Thyroid gland (tissue), 4 donors: Measurements from ENCODE around the gene GDPD5. TPM values are rescaled to one million over a fixed set of nuclear protein-coding genes. Genes with fewer than 3 reads are reported as not detected.
A peak's percentile ranks its signal among the peaks of the same experiment; 100 is the strongest.

ENCODE experiments used
- DNase-seq, 2 donors: peaks; one replicate each; pipeline ENCODE4 v3.0.0-alpha.2; 2019
- H3K27ac ChIP-seq, 3 donors: fragments of 200-600 bp; sonication (generic); 1 replicate in 2 of 3; 2 replicates in 1 of 3; pipeline ENCODE4 v1.5.1; 2016 to 2019; ENCODE audit warnings: mild to moderate bottlenecking in 1 of 3, moderate library complexity in 1 of 3
- H3K27me3 ChIP-seq: fragments of 200-600 bp; sonication (generic); one replicate; pipeline ENCODE4 v1.5.1; 2019
- H3K36me3 ChIP-seq, 2 donors: fragments of 200-600 bp; sonication (generic); one replicate each; pipeline ENCODE4 v1.5.1; 2016 to 2019
- H3K4me1 ChIP-seq, 2 donors: fragments of 200-600 bp; sonication (generic); one replicate each; pipeline ENCODE4 v1.5.1; 2017 to 2019
- H3K4me3 ChIP-seq, 3 donors: fragments of 200-600 bp; sonication (generic); replicated peaks in 1 of 3; 1 replicate in 2 of 3; 2 replicates in 1 of 3; pipeline ENCODE4 v1.5.1; 2016; ENCODE audit warnings: mild to moderate bottlenecking in 1 of 3
- H3K9me3 ChIP-seq: fragments of 200-600 bp; sonication (generic); one replicate; pipeline ENCODE4 v1.5.1; 2017
- POLR2A ChIP-seq, 2 donors: fragments of 450-650 bp; IDR thresholded peaks; one replicate each; pipeline ENCODE4 v1.6.1; 2017; ENCODE audit warnings: antibody characterized with exemption in 2 of 2, mild to moderate bottlenecking in 2 of 2, moderate library complexity in 1 of 2
- WGBS, 2 donors: methylation state at CpG; one replicate each; pipeline ENCODE4 v1.1.5; 2017; 5-methylcytosine and 5-hydroxymethylcytosine counted together
- intact Hi-C: fragments of 100-400 bp; cut with DNase I; formaldehyde crosslinking; loops from one replicate; pipeline ENCODE4 v1.15.1; 2023
- total RNA-seq, 4 donors: library from RNA; depleted of rRNA; stranded (reverse); fragments of >200 nt; gene quantifications; one replicate each; pipeline ENCODE4 v1.2.3, GENCODE V29; 2016
- TF ChIP-seq, protein P1 (sequence below), 6 experiments: fragments of 200-600 bp in 3 of 6; fragments of 450-650 bp in 3 of 6; sonication (generic) in 3 of 6; IDR thresholded peaks; one replicate each; pipeline ENCODE4 v1.5.1; 2016 to 2019; ENCODE audit warnings: antibody characterized with exemption in 6 of 6, mild to moderate bottlenecking in 2 of 6, inconsistent platforms in 1 of 6, moderate library complexity in 1 of 6

Gene GDPD5
- total RNA-seq, 4 donors from 2014 or later: 5.6 to 6.4 (median 6.1) TPM

DNA sequence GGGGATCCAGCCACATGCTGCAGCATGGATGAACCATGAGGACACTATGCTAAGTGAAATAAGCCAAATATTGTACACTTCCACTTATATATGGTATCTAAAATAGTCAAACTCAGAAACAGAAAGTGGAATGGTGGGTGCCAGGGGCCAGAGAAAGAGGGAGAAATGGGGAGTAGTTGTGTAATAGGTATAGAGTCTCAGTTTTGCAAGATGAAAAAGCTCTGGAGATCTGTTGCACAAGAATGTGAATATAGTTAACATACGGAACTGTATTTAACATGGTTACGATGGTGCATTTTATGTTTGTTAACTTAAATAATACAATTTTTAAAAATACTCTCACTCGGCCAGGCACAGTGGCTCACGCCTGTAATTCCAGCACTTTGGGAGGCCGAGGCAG, 21.2 kb downstream of the GDPD5 start:
- intact Hi-C loops: no loop called here

DNA sequence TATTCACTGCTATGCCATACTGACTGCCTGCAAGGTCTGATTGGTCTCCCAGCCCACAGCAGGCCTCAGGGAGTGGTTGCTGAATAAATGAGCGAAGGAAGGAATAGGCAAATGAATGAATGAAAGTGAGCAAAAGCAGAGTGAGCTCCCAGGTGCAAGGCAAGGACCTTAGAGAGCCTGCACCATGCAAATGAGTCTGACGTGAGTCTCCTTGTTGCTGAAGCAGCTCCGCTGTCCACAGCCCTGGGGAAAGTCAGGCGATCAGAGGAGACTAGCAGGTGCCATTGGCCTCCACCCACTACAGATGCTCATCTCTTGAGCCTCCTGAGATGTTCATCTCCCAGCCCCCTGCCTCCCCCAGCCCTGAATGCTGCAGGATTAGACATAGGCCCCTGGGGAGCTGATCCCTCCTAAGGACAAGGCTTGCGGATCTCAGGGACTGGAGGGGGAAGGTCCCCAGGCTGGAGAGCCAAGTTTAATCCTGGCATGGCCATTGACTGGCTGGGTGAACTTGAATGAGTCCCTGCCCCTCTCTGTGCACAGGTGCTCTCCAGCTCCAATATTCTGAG, 22.1 kb downstream of the GDPD5 start:
- H3K36me3 ChIP-seq: no peaks in the 10 kb centered on the region
- no peak for DNase-seq
- no peak overlapping the region for H3K4me3 ChIP-seq
- no peaks in the 10 kb centered on the region for H3K27me3 ChIP-seq
- WGBS, 2 donors: 84 to 90% methylated on average over 5 of the region's 5 CpGs
- no peak for TF ChIP-seq POLR2A (IDR thresholded peaks at IDR 0.05)
- TF ChIP-seq, protein P1, sequence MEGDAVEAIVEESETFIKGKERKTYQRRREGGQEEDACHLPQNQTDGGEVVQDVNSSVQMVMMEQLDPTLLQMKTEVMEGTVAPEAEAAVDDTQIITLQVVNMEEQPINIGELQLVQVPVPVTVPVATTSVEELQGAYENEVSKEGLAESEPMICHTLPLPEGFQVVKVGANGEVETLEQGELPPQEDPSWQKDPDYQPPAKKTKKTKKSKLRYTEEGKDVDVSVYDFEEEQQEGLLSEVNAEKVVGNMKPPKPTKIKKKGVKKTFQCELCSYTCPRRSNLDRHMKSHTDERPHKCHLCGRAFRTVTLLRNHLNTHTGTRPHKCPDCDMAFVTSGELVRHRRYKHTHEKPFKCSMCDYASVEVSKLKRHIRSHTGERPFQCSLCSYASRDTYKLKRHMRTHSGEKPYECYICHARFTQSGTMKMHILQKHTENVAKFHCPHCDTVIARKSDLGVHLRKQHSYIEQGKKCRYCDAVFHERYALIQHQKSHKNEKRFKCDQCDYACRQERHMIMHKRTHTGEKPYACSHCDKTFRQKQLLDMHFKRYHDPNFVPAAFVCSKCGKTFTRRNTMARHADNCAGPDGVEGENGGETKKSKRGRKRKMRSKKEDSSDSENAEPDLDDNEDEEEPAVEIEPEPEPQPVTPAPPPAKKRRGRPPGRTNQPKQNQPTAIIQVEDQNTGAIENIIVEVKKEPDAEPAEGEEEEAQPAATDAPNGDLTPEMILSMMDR (IDR thresholded peaks at IDR 0.05): no peak
- H3K9me3 ChIP-seq: no peaks in the 10 kb centered on the region
- no peak overlapping the region for H3K27ac ChIP-seq
- intact Hi-C loops: no loop called here
- H3K4me1 ChIP-seq: peaks cover 0 to 5% of the 10 kb centered on the region in 2 donors

More for the DNA sequence above, 21.2 kb downstream of the GDPD5 start:
- no peak for DNase-seq
- peaks cover 0 to 5% of the 10 kb centered on the region in 2 donors for H3K4me1 ChIP-seq
- WGBS, 2 donors: 92 to 96% methylated on average over 5 of the region's 5 CpGs
- TF ChIP-seq POLR2A (IDR thresholded peaks at IDR 0.05): no peak
- TF ChIP-seq, protein P1 (IDR thresholded peaks at IDR 0.05): no peak
- no peaks in the 10 kb centered on the region for H3K9me3 ChIP-seq
- no peaks in the 10 kb centered on the region for H3K36me3 ChIP-seq
- no peak overlapping the region for H3K4me3 ChIP-seq
- no peaks in the 10 kb centered on the region for H3K27me3 ChIP-seq
- no peak overlapping the region for H3K27ac ChIP-seq

DNA sequence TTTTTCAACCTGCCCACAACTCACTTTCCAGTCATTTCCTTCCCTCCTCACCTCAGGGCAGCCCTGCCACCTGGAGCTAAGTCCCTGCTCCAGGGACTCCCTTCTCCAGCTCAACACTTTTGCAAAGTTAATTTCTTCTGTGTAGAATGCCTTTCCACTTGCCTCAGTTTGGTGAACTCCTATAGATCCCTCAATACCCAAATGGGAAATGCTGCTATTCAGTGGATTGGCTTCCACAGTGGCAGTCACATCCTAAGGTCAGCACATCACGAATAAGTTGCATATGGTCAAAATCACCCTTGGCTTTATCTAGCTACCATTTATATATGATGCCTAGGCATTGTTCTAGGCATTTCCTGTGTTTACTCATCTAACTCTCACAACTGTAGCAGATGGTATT, 23.6 kb downstream of the GDPD5 start:
- Histone ChIP-seq H3K27ac (no peak overlapping the region), H3K9me3 (no peaks in the 10 kb centered on the region), H3K36me3 (no peaks in the 10 kb centered on the region), H3K4me3 (no peak overlapping the region), H3K4me1 (peaks cover 0 to 5% of the 10 kb centered on the region in 2 donors), H3K27me3 (no peaks in the 10 kb centered on the region)
- 85 to 100% methylated on average over 1 of the region's 1 CpG for WGBS, 2 donors
- DNase-seq: no peak
- intact Hi-C loops: no loop called here
- TF ChIP-seq, protein P1 (IDR thresholded peaks at IDR 0.05): no peak
- no peak for TF ChIP-seq POLR2A (IDR thresholded peaks at IDR 0.05)

DNA sequence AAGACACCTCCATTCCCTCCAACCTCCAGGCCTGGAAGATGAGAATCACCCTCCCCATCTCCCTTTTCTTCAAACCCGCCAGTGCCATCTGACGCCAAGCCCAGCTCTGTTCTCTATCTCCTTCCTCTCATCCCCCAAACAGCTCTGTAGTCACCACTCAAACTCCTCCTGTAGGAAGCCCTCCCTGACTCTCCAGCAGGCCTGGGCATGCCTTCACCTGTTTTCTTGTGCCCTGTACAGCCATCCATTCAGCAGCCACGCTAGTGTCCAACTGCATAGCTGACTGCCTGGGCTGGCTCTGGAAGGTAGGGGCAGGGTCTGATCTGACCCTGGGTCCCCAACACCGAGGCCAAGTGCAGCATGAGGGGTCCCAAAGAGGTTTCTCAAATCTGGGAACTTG, 25.0 kb downstream of the GDPD5 start:
- TF ChIP-seq, protein P1 (IDR thresholded peaks at IDR 0.05): no peak
- TF ChIP-seq POLR2A (IDR thresholded peaks at IDR 0.05): no peak
- no peak for DNase-seq
- H3K4me3 ChIP-seq: no peak overlapping the region
- H3K9me3 ChIP-seq: no peaks in the 10 kb centered on the region
- WGBS, 2 donors: 93 to 100% methylated on average over 4 of the region's 4 CpGs
- peak overlapping the region in 1 of 3 donors; percentile 36 for H3K27ac ChIP-seq
- no peaks in the 10 kb centered on the region for H3K27me3 ChIP-seq
- H3K36me3 ChIP-seq: no peaks in the 10 kb centered on the region
- H3K4me1 ChIP-seq: peaks cover 0 to 5% of the 10 kb centered on the region in 2 donors
- intact Hi-C loops: no loop called here

DNA sequence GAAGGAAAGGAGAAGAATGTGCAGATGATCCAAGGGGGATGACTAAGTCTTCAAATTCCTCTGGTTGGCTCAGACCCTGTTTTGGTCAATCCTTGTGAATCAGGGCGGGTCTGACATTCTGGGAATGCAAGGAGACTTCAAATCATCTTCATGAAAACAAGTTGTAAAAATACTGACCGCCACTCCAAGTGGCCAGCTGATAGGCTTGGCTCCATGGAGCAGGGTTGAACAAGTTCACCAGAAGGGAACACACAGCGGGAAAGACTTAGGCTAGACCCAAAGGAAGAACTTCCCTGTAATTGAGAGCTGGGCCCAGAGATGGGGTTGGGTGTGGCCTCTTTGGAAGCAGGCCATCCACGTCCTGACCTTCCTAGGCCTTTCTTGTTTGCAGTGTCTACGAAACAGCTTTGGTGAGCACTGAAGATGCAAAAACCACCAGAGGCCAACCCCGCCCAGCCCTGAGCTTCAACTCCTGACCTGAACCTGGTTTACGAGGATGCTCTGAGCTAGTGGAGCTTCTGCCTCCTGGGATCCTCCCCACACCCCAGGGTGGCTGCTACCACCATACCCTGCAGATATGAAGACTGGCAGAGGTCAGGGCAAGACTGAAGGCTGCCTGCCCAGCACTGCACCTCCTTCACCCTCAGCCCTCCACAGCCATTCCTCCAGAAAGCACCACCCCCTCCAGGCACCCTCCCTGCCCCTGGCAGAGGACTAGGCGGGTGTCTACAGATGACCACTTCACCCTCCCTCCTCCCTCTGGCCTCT, 26.1 kb downstream of the GDPD5 start:
- no peak for TF ChIP-seq POLR2A (IDR thresholded peaks at IDR 0.05)
- TF ChIP-seq, protein P1 (IDR thresholded peaks at IDR 0.05): no peak
- Histone ChIP-seq H3K4me1 (peaks cover 0 to 5% of the 10 kb centered on the region in 2 donors), H3K27ac (peak overlapping the region in 1 of 3 donors; percentile 36), H3K4me3 (no peak overlapping the region), H3K9me3 (no peaks in the 10 kb centered on the region), H3K27me3 (no peaks in the 10 kb centered on the region), H3K36me3 (no peaks in the 10 kb centered on the region)
- intact Hi-C loops: no loop called here
- DNase-seq: peak; percentile 10 to 14
- WGBS, 2 donors: 78 to 80% methylated on average over 8 of the region's 8 CpGs
